Activated CD4-positive, alpha-beta T cell treated with anti-CD3 and anti-CD28 coated beads for 36 hours (primary cell): ENCODE results near the gene ALDH16A1. TPM values are rescaled to one million over a fixed set of nuclear protein-coding genes. Genes with fewer than 3 reads are reported as not detected.

Source experiments
- ATAC-seq: fragments of 200-7000 bp; cut with Tn5 transposase; one replicate; pipeline ENCODE4 v1.10.0; 2021; ENCODE audit warnings: mild to moderate bottlenecking, moderate library complexity
- CTCF ChIA-PET: fragments of 350-600 bp; sonication (Branson Sonifier 250); formaldehyde crosslinking; loops from one replicate; lab custom pipeline; 2021; ENCODE audit warnings: antibody characterized with exemption; lab: Charles Lee
- POLR2A ChIA-PET: fragments of 350-600 bp; sonication (Branson Sonifier 250); formaldehyde crosslinking; loops from one replicate; lab custom pipeline; 2021; ENCODE audit warnings: antibody characterized with exemption, inconsistent platforms; lab: Charles Lee
- DNase-seq: peaks from one replicate; pipeline ENCODE4 v3.0.0-alpha.2; 2020
- H3K27ac Mint-ChIP-seq: one replicate; pipeline ENCODE4 v1.8.0; 2021; ENCODE audit warnings: mixed read lengths
- H3K27me3 Mint-ChIP-seq: one replicate; pipeline ENCODE4 v1.8.0; 2021; ENCODE audit warnings: mixed read lengths
- H3K36me3 Mint-ChIP-seq: one replicate; pipeline ENCODE4 v1.8.0; 2021; ENCODE audit warnings: low read depth, mixed read lengths
- H3K4me1 Mint-ChIP-seq: one replicate; pipeline ENCODE4 v1.8.0; 2021; ENCODE audit warnings: mixed read lengths
- H3K4me3 Mint-ChIP-seq: one replicate; pipeline ENCODE4 v1.8.0; 2021; ENCODE audit warnings: mild to moderate bottlenecking, moderate library complexity, mixed read lengths
- H3K9me3 Mint-ChIP-seq: one replicate; pipeline ENCODE4 v1.8.0; 2021; ENCODE audit warnings: low read depth, mixed read lengths
- intact Hi-C, 2 experiments: fragments of 100-400 bp; cut with DNase I in 1 of 2; cut with micrococcal nuclease in 1 of 2; formaldehyde crosslinking; loops; one replicate each; pipeline versions ENCODE4 v1.14.2 to v1.15.1; 2022 to 2024; cut with DNase I, micrococcal nuclease
- total RNA-seq, 2 experiments: library from RNA; stranded (reverse); gene quantifications; one replicate each; pipeline ENCODE4 v1.2.3, GENCODE V29; 2021

ALDH16A1 gene
- 10 to 100 TPM; 26.8 to 33.3 TPM for total RNA-seq

DNA sequence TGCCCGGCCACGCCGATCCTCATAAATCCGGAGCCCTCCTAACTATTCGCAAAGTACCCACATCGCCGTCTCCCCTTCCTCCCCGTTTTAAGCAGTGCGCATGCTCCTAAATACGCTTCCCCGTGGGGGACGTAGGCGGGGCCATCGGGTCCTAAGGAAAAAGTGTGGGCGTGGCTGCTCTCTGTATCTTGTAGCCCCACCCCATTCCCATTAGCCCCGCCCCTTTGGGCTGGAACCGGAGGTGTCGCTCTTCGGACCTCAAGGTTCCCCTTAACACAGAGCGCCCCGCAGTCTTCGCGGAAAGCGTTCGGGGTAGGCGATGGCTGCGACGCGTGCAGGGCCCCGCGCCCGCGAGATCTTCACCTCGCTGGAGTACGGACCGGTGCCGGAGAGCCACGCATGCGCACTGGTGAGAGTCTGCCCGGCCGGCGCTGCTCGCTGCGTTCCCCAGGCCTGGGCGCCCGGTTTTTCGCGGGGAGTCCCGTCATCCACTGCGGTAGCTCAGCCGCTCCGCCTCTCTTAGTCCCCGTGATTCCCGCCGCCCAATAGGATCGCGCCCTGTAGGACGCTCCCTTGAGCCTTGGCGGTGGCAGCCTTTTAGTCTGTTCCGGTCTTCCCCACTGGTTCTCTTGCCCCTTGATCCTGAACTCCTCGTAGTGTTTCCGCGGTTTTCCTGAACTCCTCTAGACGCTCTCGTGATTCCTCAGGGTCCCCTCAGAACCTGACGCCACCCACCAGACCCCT is at the start of gene ALDH16A1:
ALDH16A1 (plus strand) TSS at position 213 of the 744 bp plus-strand sequence; CDS start at position 320, 107 bp downstream.
- POLR2A ChIA-PET: interaction anchor here (0.7 to 3.4 kb wide), 7 partner anchors 16 to 1136 kb away, joined by 3 to 18 read pairs (median 3); partner anchors contain the start of gene RPS11
- Mint-ChIP-seq H3K4me3 (peak within 1 kb of the TSS; percentile 100), H3K4me1 (peaks cover 52% of the 10 kb centered on the region), H3K27ac (peak within 1 kb of the TSS; percentile 100), H3K27me3 (no peaks in the 10 kb centered on the region), H3K36me3 (peaks cover 44% of the 10 kb centered on the region), H3K9me3 (no peaks in the 10 kb centered on the region)
- CTCF ChIA-PET: interaction anchor here (0.5 to 3.2 kb wide), 6 partner anchors 9 to 740 kb away, joined by 3 to 23 read pairs (median 4); no protein-coding TSS in a partner anchor
- ATAC-seq (peak; percentile 89), DNase-seq (peak; percentile 99)
- intact Hi-C loops: loop anchor here (1.0 to 5.0 kb wide), 17 partner anchors 16 to 816 kb away; partner anchors contain the start of genes RPL13A (in 2 of the 2), RPS11 (in 2 of the 2), AKT1S1 (in 1 of the 2) and AP2A1 (in 1 of the 2)

DNA sequence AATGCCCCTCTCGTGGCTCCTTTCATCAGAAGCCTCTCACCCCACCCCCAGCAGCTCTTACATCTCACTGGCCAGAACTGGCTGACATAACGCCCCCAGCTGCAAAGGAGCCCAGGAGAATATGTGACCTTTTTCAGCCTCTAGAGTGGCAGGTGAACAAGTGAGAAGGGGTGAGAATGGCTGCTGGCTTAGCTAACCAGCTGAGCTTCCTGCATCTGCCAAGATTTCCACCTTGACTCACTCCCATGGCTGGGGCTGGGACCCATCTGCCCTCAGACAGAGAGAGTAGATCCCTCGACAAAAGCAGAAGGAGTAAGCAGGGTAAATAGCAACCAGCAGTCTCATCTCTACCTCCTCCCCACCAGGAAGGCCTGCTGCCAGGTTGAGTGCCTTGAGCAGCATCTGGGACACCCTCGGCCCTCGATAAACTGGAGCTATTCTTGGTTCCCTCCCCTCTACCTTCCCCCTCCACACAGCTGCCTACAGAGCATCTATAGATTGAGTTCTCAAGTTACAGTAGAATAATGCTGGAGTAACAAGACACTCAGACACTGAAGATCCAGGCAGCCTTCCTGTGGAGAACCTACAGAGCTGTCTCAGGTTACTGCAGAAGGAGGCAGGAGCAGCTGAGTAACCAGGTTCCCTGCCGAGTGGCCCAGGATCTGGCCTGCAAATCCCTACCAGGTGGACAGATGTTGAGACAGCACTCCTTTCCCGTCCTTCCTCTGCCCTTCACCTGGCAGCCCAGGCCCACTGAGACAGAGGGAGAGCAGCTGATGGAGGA is 49.4 kb upstream of the ALDH16A1 start:
- POLR2A ChIA-PET: interaction anchor here (0.8 kb wide), 1 partner anchor 48 kb away, joined by 3 read pairs; no protein-coding TSS in a partner anchor
- H3K27me3 Mint-ChIP-seq: no peaks in the 10 kb centered on the region
- CTCF ChIA-PET: interaction anchor here (0.6 to 1.7 kb wide), 2 partner anchors 11 to 732 kb away, joined by 3 to 7 read pairs; no protein-coding TSS in a partner anchor
- intact Hi-C loops: no loop called here
- peak; percentile 28 for ATAC-seq
- H3K4me1 Mint-ChIP-seq: peaks cover 36% of the 10 kb centered on the region
- no peaks in the 10 kb centered on the region for H3K9me3 Mint-ChIP-seq
- H3K4me3 Mint-ChIP-seq: no peak overlapping the region
- H3K27ac Mint-ChIP-seq: no peak overlapping the region
- no peak for DNase-seq
- H3K36me3 Mint-ChIP-seq: no peaks in the 10 kb centered on the region

DNA sequence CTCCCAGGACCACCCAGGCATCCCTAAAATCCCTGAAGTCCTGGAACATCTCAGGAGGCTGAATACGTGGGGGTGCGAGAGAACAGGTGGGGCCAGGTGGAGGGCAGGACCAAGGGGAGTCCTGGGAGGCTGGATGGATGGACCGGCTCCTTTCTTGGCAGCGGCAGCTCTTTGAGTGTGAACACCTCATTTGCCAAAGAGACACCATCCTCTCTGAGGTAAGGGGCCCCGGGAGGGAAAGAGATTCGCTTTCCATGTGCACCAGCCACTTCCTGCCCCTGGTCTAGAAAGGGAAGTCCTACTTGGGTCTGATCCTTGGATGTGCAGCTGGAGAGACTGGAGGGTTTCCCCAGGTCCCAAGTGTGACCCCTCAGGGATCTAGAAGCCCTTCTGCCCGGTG is 45.9 kb upstream of the ALDH16A1 start:
- Mint-ChIP-seq H3K9me3 (no peaks in the 10 kb centered on the region), H3K27ac (no peak overlapping the region), H3K4me3 (no peak overlapping the region), H3K4me1 (peaks cover 64% of the 10 kb centered on the region), H3K36me3 (no peaks in the 10 kb centered on the region), H3K27me3 (no peaks in the 10 kb centered on the region)
- ChIA-PET POLR2A (no interaction called here), CTCF (interaction anchor here (0.6 to 1.4 kb wide), 6 partner anchors 9 to 1160 kb away, joined by 3 to 6 read pairs (median 3); no protein-coding TSS in a partner anchor)
- DNase-seq: no peak
- intact Hi-C loops: loop anchor here in 1 of 2 experiments (5.0 kb wide), 1 partner anchor 35 kb away; the partner anchor contains the start of gene SLC17A7
- no peak for ATAC-seq

DNA sequence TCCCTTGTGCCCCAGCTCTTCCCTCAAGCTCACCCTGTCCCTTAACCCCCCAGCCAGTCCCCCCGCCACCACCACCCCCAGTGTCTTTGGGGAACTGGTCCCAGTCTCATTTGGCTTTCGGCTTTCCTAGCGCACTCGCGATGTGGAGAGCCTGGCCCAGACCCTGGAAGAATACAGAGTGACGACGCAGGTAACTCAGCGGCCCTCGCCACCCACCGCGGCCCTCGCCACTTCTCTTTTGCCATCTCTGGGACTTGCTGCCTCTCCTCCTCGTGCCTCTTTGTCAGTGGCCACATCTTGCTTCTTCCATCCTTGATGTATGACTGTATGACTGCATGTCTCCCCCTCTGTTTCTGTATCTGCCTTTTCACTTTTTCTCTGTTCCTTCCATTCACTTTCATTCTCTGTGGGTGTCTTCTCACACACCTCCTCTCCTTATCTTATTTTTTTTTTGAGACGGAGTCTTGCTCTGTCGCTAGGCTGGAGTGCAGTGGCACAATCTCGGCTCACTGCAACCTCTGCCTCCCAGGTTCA is 45.5 kb upstream of the ALDH16A1 start:
- no peaks in the 10 kb centered on the region for H3K36me3 Mint-ChIP-seq
- H3K4me3 Mint-ChIP-seq: peak overlapping the region; percentile 9
- peak overlapping the region; percentile 25 for H3K27ac Mint-ChIP-seq
- ChIA-PET CTCF (interaction anchor here (0.7 to 0.9 kb wide), 3 partner anchors 11 to 114 kb away, joined by 3 read pairs; no protein-coding TSS in a partner anchor), POLR2A (no interaction called here)
- ATAC-seq (peak; percentile 63), DNase-seq (no peak)
- no peaks in the 10 kb centered on the region for H3K9me3 Mint-ChIP-seq
- intact Hi-C loops: loop anchor here in 1 of 2 experiments (2.0 to 5.0 kb wide), 2 partner anchors 15 to 35 kb away; partner anchors contain the start of genes PTH2 and SLC17A7
- no peaks in the 10 kb centered on the region for H3K27me3 Mint-ChIP-seq
- peaks cover 67% of the 10 kb centered on the region for H3K4me1 Mint-ChIP-seq

DNA sequence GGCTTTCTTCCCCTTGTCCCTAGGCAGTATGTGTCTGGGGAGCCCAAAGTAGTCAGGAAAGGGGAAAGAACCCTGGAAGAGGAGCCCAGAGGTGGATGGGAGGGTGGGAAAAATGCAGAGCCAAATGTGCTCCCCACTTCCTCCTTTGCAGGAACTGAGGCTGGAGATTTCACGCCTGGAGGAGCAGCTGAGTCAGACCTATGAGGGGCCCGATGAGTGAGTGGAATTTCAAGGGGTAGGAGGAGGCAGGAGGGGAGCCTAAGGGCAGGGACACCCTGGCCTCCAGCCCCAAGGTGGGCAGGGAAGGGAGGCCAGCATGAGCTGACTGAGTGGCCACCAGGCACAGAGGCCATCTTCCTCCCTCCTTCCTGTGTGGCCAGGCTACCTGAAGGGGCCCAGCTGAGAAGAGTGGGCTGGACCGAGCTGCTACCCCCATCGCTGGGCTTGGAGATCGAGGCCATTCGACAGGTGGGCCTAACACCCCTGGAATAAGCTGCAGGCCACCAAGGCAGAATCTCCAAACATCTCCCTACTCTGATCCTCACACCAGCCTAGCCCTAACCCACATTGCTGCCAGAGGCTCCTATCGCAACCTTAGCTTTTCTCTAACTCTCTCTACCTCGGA is 44.1 kb upstream of the ALDH16A1 start:
- no peaks in the 10 kb centered on the region for H3K9me3 Mint-ChIP-seq
- no peaks in the 10 kb centered on the region for H3K36me3 Mint-ChIP-seq
- ChIA-PET CTCF (interaction anchor here (0.5 to 3.2 kb wide), 11 partner anchors 10 to 642 kb away, joined by 3 to 12 read pairs (median 4); partner anchors contain the start of gene GFY), POLR2A (interaction anchor here (0.5 to 0.6 kb wide), 2 partner anchors 28 to 1002 kb away, joined by 3 read pairs; no protein-coding TSS in a partner anchor)
- peak overlapping the region; percentile 83 for H3K27ac Mint-ChIP-seq
- intact Hi-C loops: loop anchor here in 1 of 2 experiments (2.0 to 5.0 kb wide), 2 partner anchors 14 to 33 kb away; partner anchors contain the start of genes PTH2 and SLC17A7
- H3K4me3 Mint-ChIP-seq: peak overlapping the region; percentile 17
- H3K27me3 Mint-ChIP-seq: no peaks in the 10 kb centered on the region
- DNase-seq (no peak), ATAC-seq (peak; percentile 20)
- H3K4me1 Mint-ChIP-seq: peaks cover 60% of the 10 kb centered on the region

DNA sequence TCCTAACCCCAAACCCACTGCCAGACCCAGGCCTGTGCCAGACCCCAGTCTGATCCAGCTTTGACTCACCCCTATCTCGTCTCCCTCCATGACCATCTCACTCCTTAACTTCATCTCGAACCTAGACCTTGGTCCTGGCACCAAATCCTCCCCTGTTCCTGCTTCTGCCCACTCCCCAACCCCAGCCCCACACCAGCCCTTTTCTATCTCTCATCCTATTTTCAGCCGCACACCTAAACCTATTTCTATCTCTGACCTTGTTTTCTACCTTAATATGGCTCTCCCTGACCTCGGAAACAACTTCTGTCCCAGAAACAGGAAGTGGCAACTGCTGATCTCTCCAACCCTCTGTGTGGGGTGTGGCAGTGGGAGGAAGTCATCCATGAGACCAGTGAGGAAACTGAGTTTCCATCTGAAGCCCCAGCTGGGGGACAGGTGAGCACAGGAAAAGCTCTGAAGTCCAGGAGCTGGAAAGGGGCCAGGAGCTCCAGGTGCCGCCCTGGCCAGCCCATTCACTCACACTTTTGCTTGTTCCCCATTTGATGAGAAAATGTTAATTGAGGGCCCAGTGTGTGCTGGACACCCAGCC is 43.5 kb upstream of the ALDH16A1 start:
- Mint-ChIP-seq H3K4me1 (peaks cover 60% of the 10 kb centered on the region), H3K27me3 (no peaks in the 10 kb centered on the region), H3K9me3 (no peaks in the 10 kb centered on the region), H3K36me3 (no peaks in the 10 kb centered on the region), H3K27ac (peak overlapping the region; percentile 83), H3K4me3 (peak overlapping the region; percentile 17)
- DNase-seq (no peak), ATAC-seq (peak; percentile 60)
- ChIA-PET POLR2A (interaction anchor here (0.5 to 0.6 kb wide), 2 partner anchors 29 to 1003 kb away, joined by 3 read pairs; no protein-coding TSS in a partner anchor), CTCF (interaction anchor here (0.5 to 3.2 kb wide), 10 partner anchors 10 to 642 kb away, joined by 3 to 12 read pairs (median 4); partner anchors contain the start of gene GFY)
- intact Hi-C loops: loop anchor here in 1 of 2 experiments (2.0 to 5.0 kb wide), 2 partner anchors 13 to 33 kb away; partner anchors contain the start of genes PTH2 and SLC17A7

DNA sequence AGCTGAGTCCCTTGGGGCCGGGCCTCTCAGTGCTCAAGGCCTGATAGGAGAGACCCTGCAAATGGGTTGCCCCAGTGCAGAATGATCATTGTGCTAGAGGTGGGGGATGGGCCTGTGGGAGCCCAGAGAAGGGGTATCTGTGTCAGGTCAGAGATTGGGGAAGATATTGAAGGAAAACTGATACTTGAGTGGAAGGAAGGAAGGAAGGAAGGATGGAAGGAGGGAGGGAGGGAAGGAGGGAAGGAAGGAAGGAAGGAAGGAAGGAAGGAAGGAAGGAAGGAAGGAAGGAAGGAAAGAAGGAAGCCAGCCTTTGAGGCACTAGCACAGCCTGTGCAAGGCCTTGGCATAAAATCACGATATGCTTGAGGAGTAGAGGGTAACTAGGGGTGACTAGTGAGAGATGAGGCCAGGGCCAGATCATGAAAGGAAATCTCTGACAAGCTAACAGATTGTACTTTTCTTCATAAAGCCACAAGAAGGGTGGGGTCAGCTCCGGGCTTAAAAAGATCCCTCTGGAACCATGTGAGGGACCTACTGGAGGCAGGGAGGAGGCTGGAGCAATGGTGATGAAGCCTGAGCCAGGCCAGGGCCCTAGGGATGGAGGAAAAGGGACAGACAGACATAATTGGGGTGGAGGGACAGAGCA is 41.2 kb upstream of the ALDH16A1 start:
- H3K4me1 Mint-ChIP-seq: peaks cover 52% of the 10 kb centered on the region
- ChIA-PET POLR2A (no interaction called here), CTCF (interaction anchor here (0.9 kb wide), 1 partner anchor 9 kb away, joined by 3 read pairs; no protein-coding TSS in a partner anchor)
- no peaks in the 10 kb centered on the region for H3K27me3 Mint-ChIP-seq
- H3K9me3 Mint-ChIP-seq: no peaks in the 10 kb centered on the region
- H3K36me3 Mint-ChIP-seq: no peaks in the 10 kb centered on the region
- DNase-seq: no peak
- H3K4me3 Mint-ChIP-seq: no peak overlapping the region
- no peak for ATAC-seq
- peak overlapping the region; percentile 0 for H3K27ac Mint-ChIP-seq
- intact Hi-C loops: no loop called here

DNA sequence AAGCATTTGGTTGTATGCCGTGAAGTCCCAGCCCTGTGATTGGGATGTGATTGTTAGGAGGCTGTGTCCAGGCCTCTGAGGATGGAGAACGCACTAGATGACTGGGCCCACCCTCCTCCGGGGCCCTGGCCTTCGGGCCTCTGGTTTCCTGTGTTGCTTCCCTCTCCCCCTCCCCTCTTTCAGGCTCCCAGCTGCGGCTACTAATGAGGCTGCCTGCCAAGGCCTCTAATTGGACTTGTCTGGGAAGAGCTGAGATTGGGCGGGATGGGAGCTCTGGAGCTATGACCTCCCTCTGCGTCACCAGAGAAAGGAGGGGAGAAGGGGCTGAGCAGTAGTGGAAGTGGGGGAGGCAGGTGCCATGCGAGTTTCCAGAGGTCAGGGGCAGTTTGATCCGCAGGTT is 39.7 kb upstream of the ALDH16A1 start:
- Mint-ChIP-seq H3K4me1 (peaks cover 38% of the 10 kb centered on the region), H3K27me3 (no peaks in the 10 kb centered on the region), H3K4me3 (no peak overlapping the region), H3K36me3 (no peaks in the 10 kb centered on the region), H3K9me3 (no peaks in the 10 kb centered on the region), H3K27ac (no peak overlapping the region)
- DNase-seq (no peak), ATAC-seq (no peak)
- ChIA-PET POLR2A (no interaction called here), CTCF (interaction anchor here (1.2 to 2.0 kb wide), 2 partner anchors 12 to 17 kb away, joined by 3 to 7 read pairs; partner anchors contain the start of gene GFY)
- intact Hi-C loops: no loop called here

DNA sequence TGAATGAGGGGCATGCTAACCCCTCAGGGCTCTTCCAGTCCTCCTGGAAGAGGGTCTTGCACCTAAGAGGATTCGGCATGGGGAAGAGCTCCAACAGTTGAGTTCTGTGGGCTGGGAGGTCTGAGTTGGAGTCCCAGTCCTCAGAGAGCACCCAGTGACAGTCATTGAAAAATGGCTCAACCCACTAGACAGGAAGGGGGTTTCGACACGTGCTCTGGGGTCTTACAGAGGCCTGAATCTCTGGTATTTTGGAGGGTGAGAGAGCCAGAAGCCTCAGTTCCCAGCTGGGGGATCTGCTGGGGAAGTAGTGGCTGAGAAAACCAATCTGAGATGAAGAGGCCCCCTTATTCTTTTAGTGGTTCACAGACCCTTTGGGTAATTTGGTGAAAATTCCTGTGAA is 38.8 kb upstream of the ALDH16A1 start:
- DNase-seq (no peak), ATAC-seq (no peak)
- ChIA-PET CTCF (interaction anchor here (0.7 to 2.0 kb wide), 2 partner anchors 11 to 96 kb away, joined by 3 to 7 read pairs; partner anchors contain the start of gene GFY), POLR2A (interaction anchor here (0.7 kb wide), 1 partner anchor 51 kb away, joined by 4 read pairs; no protein-coding TSS in a partner anchor)
- intact Hi-C loops: no loop called here
- H3K27me3 Mint-ChIP-seq: peaks cover 2% of the 10 kb centered on the region
- no peaks in the 10 kb centered on the region for H3K9me3 Mint-ChIP-seq
- peaks cover 29% of the 10 kb centered on the region for H3K4me1 Mint-ChIP-seq
- no peak overlapping the region for H3K27ac Mint-ChIP-seq
- H3K36me3 Mint-ChIP-seq: no peaks in the 10 kb centered on the region
- H3K4me3 Mint-ChIP-seq: no peak overlapping the region
